ENCODE results near the gene SLC32A1. TPM values are rescaled to one million over a fixed set of nuclear protein-coding genes. Genes with fewer than 3 reads are reported as not detected.

The SLC32A1 gene
- total RNA-seq, 1 experiment from 2014 or later = 0.09 TPM

DNA sequence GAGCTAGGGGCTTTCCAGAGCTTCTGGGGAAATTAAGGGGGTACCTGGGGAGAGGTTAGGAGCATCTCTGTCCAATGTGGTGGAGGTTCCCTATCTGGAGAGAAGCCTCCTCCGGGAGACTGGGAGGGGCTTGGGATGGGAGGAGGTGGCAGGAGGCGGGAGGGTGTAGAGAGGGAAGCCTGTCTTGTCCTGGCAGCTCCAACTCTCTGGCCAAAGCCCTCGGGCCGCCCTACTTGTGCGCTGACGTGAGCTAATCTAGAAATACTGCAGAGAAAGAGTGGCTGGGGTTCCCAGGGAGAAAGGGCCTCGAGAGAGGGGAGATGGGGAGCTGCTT lies 1.6 kb upstream of the SLC32A1 start:
- no peaks in the 10 kb centered on the region for H3K36me3 Mint-ChIP-seq
- ATAC-seq (peak; percentile 12), DNase-seq (ENCODE audit: low spot score) (peak; percentile 42)
- POLR2A ChIA-PET = interaction anchor here (1.4 kb wide), 1 partner anchor 89 kb away, joined by 3 read pairs; no protein-coding TSS in a partner anchor
- H3K9me3 Mint-ChIP-seq = no peaks in the 10 kb centered on the region
- H3K4me1 Mint-ChIP-seq = peaks cover 46% of the 10 kb centered on the region
- peaks cover 100% of the 10 kb centered on the region for H3K27me3 Mint-ChIP-seq (ENCODE audit: low read depth)
- peak overlapping the region; percentile 72 for H3K4me3 Mint-ChIP-seq
- CTCF ChIA-PET = interaction anchor here (0.8 to 11.1 kb wide), 10 partner anchors 7 to 314 kb away, joined by 3 to 188 read pairs (median 52); partner anchors contain the start of gene ACTR5
- TF ChIP-seq, protein P1, sequence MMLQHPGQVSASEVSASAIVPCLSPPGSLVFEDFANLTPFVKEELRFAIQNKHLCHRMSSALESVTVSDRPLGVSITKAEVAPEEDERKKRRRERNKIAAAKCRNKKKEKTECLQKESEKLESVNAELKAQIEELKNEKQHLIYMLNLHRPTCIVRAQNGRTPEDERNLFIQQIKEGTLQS (CRISPR knock-in tag; conservative IDR thresholded peaks at IDR 0.05) = no peak
- TF ChIP-seq GABPB1 (CRISPR knock-in tag; IDR thresholded peaks at IDR 0.05) (no peak), ZNF232 (CRISPR knock-in tag; IDR thresholded peaks at IDR 0.05) (no peak), CREM (CRISPR knock-in tag; IDR thresholded peaks at IDR 0.05) (no peak), ESRRA (CRISPR knock-in tag; IDR thresholded peaks at IDR 0.05; ENCODE audit: borderline replicate concordance) (no peak), FOXJ3 (CRISPR knock-in tag; IDR thresholded peaks at IDR 0.05; ENCODE audit: borderline replicate concordance) (no peak), GRHL2 (CRISPR knock-in tag; IDR thresholded peaks at IDR 0.05; ENCODE audit: insufficient replicate concordance, severe bottlenecking) (no peak), SMAD3 (CRISPR knock-in tag; IDR thresholded peaks at IDR 0.05; ENCODE audit: borderline replicate concordance) (no peak)
- TF ChIP-seq, protein P2, sequence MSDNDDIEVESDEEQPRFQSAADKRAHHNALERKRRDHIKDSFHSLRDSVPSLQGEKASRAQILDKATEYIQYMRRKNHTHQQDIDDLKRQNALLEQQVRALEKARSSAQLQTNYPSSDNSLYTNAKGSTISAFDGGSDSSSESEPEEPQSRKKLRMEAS (CRISPR knock-in tag; IDR thresholded peaks at IDR 0.05) = no peak
- TF ChIP-seq, protein P3, sequence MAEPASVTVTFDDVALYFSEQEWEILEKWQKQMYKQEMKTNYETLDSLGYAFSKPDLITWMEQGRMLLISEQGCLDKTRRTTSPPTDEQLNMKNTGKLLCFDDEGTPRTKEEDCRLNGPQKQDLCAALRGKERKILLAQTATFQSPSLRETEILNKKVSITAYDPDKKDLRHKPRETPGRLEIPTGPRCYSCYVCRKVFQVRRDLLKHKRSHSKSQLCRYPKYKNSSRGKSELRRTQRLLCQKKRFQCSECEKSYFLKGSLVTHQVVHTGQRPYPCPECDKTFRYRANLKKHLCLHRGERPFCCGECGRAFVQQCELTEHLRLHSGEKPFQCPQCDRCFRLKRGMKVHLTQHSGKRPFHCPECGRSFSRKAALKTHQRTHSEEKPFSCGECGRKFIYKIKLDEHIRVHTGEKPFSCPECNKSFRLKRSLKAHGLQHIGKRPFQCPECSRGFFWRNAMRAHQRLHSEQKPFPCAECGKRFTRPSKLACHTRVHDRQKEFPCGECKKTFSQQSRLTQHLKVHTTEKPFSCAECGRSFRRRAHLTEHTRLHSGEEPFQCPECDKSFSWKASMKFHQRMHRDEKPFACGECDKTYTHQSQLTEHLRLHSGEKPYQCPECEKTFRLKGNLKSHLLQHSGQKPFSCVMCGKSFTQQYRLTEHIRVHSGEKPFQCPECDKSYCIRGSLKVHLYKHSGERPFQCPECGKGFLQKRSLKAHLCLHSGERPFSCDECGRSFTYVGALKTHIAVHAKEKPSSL (CRISPR knock-in tag; conservative IDR thresholded peaks at IDR 0.05) = no peak
- TF ChIP-seq, protein P4, sequence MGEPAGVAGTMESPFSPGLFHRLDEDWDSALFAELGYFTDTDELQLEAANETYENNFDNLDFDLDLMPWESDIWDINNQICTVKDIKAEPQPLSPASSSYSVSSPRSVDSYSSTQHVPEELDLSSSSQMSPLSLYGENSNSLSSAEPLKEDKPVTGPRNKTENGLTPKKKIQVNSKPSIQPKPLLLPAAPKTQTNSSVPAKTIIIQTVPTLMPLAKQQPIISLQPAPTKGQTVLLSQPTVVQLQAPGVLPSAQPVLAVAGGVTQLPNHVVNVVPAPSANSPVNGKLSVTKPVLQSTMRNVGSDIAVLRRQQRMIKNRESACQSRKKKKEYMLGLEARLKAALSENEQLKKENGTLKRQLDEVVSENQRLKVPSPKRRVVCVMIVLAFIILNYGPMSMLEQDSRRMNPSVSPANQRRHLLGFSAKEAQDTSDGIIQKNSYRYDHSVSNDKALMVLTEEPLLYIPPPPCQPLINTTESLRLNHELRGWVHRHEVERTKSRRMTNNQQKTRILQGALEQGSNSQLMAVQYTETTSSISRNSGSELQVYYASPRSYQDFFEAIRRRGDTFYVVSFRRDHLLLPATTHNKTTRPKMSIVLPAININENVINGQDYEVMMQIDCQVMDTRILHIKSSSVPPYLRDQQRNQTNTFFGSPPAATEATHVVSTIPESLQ (CRISPR knock-in tag; IDR thresholded peaks at IDR 0.05) = no peak
- no peak overlapping the region for H3K27ac Mint-ChIP-seq

DNA sequence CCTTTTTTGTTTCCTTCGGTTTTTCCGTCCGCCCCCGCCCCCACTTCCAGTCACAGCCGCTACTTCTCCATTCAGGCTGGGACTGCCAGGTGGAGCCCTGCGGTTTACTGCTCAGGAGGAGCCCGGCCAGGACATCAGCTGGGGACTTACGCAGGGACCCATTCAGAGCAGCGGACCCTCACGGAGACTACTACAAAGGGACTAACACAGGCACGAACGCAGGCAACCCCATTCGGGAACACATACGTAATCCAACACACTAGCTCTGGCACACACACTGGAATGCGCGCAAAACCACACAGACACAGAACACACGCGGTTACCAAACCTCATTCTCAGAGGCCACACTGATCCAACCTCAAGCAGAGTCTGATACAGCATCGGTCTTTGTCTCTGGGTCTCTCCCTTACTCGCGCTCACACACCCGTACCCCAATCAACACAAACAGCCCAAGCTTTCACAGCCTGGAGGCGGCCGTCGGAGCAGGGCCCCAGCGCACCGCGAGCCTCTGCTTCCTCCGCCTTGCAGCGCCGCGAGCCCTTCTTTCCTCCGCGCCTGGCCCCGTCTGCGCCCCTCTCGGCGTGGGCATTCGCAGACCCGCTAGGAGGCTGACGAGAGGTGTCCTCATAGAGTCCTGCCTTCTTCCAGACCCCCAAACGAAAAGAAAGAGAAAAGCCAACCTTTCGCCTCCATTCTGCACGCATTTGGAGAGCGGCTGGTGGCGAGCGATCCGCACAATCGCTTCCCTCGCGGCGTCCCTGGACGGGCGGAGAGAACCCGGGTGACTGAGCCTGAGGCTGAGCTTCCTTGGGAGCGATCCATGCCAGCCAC lies 1.1 kb upstream of the SLC32A1 start:
- DNase-seq (ENCODE audit: low spot score) (peak; percentile 39), ATAC-seq (peak; percentile 4; the same call in 1 of the 2 replicates)
- Mint-ChIP-seq H3K36me3 (no peaks in the 10 kb centered on the region), H3K27me3 (ENCODE audit: low read depth) (peaks cover 100% of the 10 kb centered on the region), H3K9me3 (no peaks in the 10 kb centered on the region), H3K4me1 (peaks cover 52% of the 10 kb centered on the region), H3K4me3 (peak overlapping the region; percentile 72), H3K27ac (no peak overlapping the region)
- POLR2A ChIA-PET = interaction anchor here (1.4 kb wide), 1 partner anchor 90 kb away, joined by 3 read pairs; no protein-coding TSS in a partner anchor
- TF ChIP-seq JUN (CRISPR knock-in tag; IDR thresholded peaks at IDR 0.05) = 0 out of 2 replicates have a peak, but pooled peaks have one; percentile 5
- TF ChIP-seq RORB (CRISPR knock-in tag; IDR thresholded peaks at IDR 0.05) = no peak
- CTCF ChIA-PET = interaction anchor here (0.8 to 11.1 kb wide), 15 partner anchors 8 to 315 kb away, joined by 3 to 188 read pairs (median 18); partner anchors contain the start of gene ACTR5

DNA sequence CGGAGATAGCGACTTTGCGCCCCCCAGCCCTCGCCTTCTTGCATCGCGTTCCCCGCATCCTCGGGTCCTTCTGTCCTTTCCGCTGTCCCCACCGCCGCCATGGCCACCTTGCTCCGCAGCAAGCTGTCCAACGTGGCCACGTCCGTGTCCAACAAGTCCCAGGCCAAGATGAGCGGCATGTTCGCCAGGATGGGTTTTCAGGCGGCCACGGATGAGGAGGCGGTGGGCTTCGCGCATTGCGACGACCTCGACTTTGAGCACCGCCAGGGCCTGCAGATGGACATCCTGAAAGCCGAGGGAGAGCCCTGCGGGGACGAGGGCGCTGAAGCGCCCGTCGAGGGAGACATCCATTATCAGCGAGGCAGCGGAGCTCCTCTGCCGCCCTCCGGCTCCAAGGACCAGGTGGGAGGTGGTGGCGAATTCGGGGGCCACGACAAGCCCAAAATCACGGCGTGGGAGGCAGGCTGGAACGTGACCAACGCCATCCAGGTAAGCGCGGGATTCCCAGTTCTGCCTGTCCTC lies 401 bp downstream of the SLC32A1 start:
- Mint-ChIP-seq H3K9me3 (no peaks in the 10 kb centered on the region), H3K4me3 (peak overlapping the region; percentile 74), H3K27ac (no peak overlapping the region), H3K36me3 (no peaks in the 10 kb centered on the region), H3K27me3 (ENCODE audit: low read depth) (peaks cover 100% of the 10 kb centered on the region), H3K4me1 (peaks cover 62% of the 10 kb centered on the region)
- POLR2A ChIA-PET = interaction anchor here (1.6 to 2.0 kb wide), 2 partner anchors 24 to 50 kb away, joined by 5 to 6 read pairs; partner anchors contain the start of gene ACTR5
- ATAC-seq (no peak), DNase-seq (ENCODE audit: low spot score) (peak; percentile 25)
- TF ChIP-seq, protein P5, sequence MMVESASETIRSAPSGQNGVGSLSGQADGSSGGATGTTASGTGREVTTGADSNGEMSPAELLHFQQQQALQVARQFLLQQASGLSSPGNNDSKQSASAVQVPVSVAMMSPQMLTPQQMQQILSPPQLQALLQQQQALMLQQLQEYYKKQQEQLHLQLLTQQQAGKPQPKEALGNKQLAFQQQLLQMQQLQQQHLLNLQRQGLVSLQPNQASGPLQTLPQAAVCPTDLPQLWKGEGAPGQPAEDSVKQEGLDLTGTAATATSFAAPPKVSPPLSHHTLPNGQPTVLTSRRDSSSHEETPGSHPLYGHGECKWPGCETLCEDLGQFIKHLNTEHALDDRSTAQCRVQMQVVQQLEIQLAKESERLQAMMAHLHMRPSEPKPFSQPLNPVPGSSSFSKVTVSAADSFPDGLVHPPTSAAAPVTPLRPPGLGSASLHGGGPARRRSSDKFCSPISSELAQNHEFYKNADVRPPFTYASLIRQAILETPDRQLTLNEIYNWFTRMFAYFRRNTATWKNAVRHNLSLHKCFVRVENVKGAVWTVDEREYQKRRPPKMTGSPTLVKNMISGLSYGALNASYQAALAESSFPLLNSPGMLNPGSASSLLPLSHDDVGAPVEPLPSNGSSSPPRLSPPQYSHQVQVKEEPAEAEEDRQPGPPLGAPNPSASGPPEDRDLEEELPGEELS (CRISPR knock-in tag; IDR thresholded peaks at IDR 0.05) = 0 out of 2 replicates have a peak, but pooled peaks have one; percentile 12
- no peak for TF ChIP-seq ZNF396 (CRISPR knock-in tag; IDR thresholded peaks at IDR 0.05; ENCODE audit: borderline replicate concordance)
- TF ChIP-seq, protein P6, sequence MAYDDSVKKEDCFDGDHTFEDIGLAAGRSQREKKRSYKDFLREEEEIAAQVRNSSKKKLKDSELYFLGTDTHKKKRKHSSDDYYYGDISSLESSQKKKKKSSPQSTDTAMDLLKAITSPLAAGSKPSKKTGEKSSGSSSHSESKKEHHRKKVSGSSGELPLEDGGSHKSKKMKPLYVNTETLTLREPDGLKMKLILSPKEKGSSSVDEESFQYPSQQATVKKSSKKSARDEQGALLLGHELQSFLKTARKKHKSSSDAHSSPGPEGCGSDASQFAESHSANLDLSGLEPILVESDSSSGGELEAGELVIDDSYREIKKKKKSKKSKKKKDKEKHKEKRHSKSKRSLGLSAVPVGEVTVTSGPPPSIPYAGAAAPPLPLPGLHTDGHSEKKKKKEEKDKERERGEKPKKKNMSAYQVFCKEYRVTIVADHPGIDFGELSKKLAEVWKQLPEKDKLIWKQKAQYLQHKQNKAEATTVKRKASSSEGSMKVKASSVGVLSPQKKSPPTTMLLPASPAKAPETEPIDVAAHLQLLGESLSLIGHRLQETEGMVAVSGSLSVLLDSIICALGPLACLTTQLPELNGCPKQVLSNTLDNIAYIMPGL (CRISPR knock-in tag; IDR thresholded peaks at IDR 0.05) = 0 out of 2 replicates have a peak, but pooled peaks have one; percentile 65
- CTCF ChIA-PET = interaction anchor here (0.6 to 11.1 kb wide), 31 partner anchors 8 to 686 kb away, joined by 3 to 188 read pairs (median 12); partner anchors contain the start of genes ACTR5, PPP1R16B and RALGAPB

Measured in WTC11 (cell line).